Measurements from ENCODE around the gene PODNL1.

Gene PODNL1

GRCh38 chr19:13956365-13956744 lies 18.1 kb upstream of the PODNL1 start:
- no peak for DNase-seq

- no peak for DNase-seq
These were observed 17.6 kb upstream of the PODNL1 start for GRCh38 chr19:13955662-13956364.

- no peak for DNase-seq
These were observed 16.0 kb upstream of the PODNL1 start for GRCh38 chr19:13954185-13954584.

- peak; percentile 4 for DNase-seq
These were observed 14.8 kb upstream of the PODNL1 start for GRCh38 chr19:13952931-13953531.

GRCh38 chr19:13952154-13952930 lies 14.1 kb upstream of the PODNL1 start, which contains the start of gene DCAF15:
Gene DCAF15 (plus strand): TSS chr19:13952509. CDS start chr19:13952513, 4 bp downstream.
- DNase-seq = peak; percentile 99

- DNase-seq = no peak
These were observed 13.6 kb upstream of the PODNL1 start for GRCh38 chr19:13951799-13952153.

- DNase-seq = no peak
These were observed 12.8 kb upstream of the PODNL1 start for GRCh38 chr19:13951043-13951442.

- DNase-seq = no peak
These were observed 8.2 kb upstream of the PODNL1 start for GRCh38 chr19:13946414-13946813.

GRCh38 chr19:13942023-13942684 lies 3.9 kb upstream of the PODNL1 start:
- DNase-seq = no peak

- no peak for DNase-seq
These were observed 527 bp downstream of the PODNL1 start for GRCh38 chr19:13937479-13938300.

- DNase-seq = no peak
These were observed 2.3 kb downstream of the PODNL1 start for GRCh38 chr19:13935765-13936510.

- DNase-seq = no peak
These were observed 3.5 kb downstream of the PODNL1 start for GRCh38 chr19:13934785-13935109.

- DNase-seq = no peak
These were observed 5.3 kb downstream of the PODNL1 start for GRCh38 chr19:13932911-13933393.

- no peak for DNase-seq
These were observed 6.0 kb downstream of the PODNL1 start for GRCh38 chr19:13932149-13932637.

GRCh38 chr19:13931391-13932148 lies 6.6 kb downstream of the PODNL1 start:
- no peak for DNase-seq

GRCh38 chr19:13930402-13930801 lies 7.8 kb downstream of the PODNL1 start:
- DNase-seq = no peak

GRCh38 chr19:13929956-13930355 lies 8.3 kb downstream of the PODNL1 start:
- DNase-seq = no peak

- no peak for DNase-seq
These were observed 8.9 kb downstream of the PODNL1 start for GRCh38 chr19:13929340-13929739.

GRCh38 chr19:13926715-13927114 lies 11.5 kb downstream of the PODNL1 start:
- DNase-seq = no peak

GRCh38 chr19:13926010-13926409 lies 12.2 kb downstream of the PODNL1 start:
- no peak for DNase-seq

Data from activated naive CD4-positive, alpha-beta T cell treated with Interleukin-2 at 50 U/mL for 16 hours (primary cell).